Kidney tubule cell (primary cell): Measurements from ENCODE around the gene CACNB4.
A peak's percentile ranks its signal among the peaks of the same experiment; 100 is the strongest.

Source experiments
- DNase-seq: peaks from one replicate; pipeline ENCODE4 v3.0.0-alpha.2; 2018; ENCODE audit warnings: low spot score

CACNB4 gene

DNA sequence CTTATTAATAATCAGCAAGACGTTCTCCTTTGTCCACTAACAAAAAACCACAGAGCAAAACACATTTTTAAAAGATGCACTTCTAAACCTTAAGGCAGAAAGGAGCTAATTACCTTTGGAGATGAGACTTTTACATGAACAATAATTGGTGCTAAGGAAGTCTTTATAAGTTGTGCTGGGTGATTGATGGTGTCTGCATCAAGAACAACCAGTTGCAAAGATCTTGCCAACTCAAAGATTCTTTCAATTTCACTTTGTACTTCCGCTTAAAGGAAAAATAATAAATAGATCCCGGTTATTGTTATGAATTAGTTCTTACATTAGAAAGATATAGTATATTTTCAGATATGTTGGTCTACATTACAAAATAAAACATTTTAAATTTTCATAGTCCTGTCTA is 243.7 kb downstream of the CACNB4 start:
- no peak for DNase-seq

DNA sequence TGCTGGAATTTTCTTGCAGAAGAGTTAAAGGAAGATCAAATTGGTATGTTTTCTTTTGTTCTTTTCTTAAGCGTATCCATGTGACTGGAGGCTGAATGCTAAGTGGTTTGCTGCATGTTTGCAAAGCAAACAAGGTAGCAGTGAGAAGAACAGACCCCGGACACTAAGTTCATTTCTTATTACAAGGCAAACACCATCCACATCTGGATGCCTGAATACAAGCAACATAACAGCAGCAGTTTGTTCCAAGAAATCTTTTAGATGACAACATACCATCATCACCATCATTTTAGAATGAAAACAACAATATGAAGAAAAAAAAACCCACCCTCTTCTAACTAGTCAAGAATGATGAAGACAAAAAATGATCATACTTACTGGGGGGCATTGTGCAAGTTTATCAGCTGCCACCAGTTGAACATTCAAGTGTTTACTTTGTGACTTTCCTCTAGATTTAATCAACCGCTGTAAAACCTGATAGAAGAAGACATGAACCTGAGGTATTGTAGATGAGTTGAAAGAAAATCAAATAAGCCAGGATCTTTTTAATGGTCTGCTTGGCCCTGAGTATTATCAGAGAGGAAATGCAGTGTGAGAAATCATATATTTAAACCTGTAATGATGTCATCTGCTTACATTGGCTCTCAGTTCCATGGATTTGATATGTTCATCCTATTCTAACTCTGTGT is 245.6 kb downstream of the CACNB4 start:
- peak; percentile 3 for DNase-seq

DNA sequence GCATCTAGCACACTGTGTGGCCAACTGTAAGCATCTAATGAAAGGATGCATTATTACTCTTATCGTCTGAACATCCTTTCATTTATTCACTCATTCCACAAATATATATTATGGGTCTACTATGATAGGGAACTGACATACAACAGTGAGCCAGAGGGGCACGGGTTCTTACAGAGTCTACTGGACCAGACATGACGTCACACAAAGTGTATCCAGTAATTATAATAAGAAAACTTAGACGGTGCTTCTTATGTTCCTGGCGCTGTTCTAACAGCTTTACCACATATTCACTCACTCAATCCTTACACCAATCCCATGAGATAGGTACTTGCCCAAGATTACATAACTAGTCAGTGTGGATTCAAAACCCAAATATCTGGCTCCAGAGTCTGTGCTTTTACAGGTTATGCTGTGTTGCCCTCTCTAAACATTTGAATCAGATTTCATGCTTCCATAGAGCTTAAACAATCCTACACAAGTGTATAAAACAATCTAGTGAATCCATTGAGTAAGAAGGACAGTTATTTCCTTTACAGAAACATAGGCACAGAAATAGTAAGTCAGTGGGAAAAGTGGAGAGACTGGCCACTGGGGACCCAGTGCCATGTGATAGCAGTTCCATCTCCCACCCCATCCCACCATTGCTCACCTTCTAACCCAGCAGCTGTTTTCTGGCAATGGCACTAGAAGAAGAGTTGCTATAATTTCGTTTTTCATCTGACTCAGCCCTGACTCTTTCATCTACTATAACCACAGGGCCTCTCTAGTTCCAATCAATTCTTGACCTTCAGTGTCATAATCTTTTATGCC is 246.4 kb downstream of the CACNB4 start:
- DNase-seq, result peak; percentile 26

- DNase-seq, result peak; percentile 83
Observed at GRCh38 chr2:151851761-151852160, 247.1 kb downstream of the CACNB4 start.

DNA sequence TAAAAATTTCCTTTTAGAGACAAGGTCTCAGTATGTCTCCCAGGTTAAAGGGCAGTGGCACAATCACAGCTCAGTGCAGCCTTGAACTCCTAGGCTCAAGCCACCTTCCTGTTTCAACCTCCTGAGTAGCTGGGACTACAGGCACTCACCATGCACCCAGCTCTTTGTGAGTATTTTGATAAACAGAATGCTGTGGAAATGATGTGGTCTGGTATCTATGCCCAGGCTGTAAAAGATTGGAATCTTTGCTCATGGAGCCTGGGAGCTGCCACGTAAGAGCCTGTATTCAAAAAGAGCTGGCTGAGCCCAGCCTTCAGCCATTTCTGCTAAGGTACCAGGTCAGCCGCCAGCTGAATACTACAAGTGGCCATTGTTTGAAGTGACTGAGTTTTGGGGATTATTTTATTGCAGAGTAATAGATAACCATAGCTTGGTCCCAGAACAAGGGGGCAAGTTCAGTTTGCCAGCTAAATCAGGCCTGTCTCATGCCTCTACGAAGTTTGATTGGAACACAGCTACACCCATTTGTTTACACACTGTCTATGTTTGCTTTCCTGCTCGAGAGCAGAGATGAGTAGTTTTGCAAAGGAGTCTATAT is 249.3 kb downstream of the CACNB4 start:
- no peak for DNase-seq

DNA sequence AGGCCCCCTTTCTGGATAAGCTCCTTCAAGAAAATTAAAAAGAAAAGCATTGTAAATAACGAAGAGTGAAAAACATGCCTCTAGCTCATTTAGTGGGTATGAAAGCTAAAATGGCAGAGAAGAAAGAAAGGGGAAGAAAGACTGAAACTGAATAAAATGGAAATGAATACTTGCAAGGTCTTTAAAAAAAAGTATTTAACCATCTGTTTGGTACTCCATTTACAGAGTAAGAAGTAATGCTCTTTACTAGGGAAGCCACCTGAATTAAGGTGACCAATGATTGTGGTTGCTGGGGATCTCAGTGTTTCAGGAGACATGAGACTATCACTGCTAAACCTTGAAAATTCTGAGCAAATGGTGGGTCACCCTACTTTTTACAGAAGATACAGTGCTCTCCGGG is 253.0 kb downstream of the CACNB4 start:
- DNase-seq, result no peak

GRCh38 chr2:151845481-151845880 is 253.4 kb downstream of the CACNB4 start:
- DNase-seq, result no peak

DNA sequence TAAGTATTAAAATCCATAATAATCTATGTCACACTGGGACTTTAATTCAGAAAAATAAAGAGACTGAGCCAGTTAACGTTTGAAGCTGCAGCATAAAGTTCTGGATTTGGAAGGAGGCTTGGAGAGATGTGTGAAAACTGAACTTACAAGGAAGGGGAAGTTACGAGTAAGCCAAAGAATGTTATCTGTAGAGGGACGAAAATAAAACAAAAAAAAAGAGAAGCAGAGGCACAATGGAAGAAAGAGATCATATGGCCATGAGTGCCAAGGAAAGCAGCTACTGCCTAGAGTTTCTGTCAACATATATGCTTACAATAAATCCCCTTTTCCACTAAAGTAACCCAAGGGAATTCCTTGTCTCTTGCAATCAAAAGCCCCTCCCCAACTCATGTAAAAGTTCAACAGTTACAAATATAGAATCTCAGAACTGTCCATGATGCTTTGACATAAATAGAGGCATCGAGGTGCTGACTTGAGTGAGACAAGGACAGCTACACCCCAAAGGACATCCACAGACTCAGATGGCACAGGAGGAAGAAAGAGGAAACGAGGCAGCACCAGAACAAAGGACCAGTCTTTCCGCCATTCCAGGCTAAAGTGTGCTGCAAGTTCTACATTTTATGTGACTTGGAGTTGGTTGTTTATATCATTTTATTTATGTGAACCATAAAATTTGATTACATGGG is 254.5 kb downstream of the CACNB4 start:
- DNase-seq, result no peak

DNA sequence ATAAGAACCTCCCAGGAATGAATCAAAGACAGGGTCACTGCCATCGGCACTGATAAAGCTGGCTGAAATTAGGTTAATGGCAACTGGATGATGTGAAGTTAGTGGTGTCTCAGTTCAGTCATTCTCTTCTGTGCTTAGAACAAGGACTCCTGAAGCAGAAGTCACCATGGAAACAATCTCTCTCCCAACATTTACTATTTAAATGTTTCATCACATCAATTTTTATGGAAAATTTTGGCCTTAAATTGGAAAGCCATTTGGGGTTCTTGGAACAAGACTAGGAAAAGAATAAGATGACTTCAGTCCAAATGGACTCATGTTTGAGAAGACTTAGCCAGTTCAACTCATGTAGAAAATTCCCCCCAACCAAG is 255.2 kb downstream of the CACNB4 start:
- no peak for DNase-seq

DNA sequence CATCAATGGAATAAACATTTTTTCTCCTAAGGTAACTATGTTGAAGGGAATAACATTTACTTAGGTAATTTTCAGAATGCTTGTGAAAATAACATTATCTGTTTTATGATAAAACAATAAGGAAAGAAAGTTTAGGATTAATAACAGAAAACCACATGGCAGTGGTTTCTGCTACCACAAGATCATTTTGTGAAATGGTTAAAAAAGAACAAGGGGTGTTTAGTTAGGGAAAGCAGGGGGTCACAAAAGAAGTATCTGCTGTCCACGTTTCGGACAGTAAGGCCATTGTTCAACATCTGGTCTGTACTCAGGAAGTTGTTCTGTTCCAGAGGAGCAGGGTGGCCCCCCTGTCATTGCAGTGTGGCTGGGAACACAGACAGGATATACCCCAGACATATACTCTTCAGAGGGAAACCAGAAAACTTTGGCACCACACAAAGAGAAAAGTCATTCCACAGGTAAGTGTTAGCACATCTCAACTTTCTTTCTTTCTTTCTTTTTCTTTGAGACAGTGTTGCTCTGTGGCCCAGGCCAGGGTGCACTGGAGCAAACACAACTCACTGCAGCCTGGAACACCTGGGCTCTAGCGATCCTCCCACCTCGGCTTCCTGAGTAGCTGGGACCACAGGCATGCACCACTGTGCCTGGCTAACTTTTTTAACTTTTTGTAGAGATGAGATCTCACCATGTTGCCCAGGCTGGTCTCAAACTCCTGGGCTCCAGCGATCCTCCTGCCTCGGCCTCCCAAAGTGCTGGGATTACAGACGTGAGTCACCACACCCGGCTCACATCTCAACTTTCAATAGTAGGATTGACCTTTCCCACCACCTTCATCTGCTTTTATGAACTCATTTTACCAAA is 255.8 kb downstream of the CACNB4 start:
- peak; percentile 19 for DNase-seq

DNA sequence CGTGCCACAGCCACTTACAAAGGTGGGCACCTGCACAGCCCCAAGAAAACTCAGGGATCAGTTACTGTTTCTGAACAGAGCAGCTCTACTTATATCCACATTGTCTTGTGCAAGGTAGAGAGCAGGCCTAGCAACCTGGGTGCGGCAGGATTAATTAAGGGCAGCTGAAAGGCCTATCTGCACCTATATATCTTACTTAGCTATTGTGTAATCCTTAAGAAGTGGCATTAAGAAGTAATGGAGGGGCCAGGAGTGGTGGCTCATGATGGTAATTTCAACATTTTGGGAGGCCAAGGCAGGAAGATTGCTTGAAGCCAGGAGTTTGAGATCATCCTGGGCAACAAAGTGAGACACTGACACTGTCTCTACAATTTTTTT is 257.8 kb downstream of the CACNB4 start:
- DNase-seq, result no peak

DNA sequence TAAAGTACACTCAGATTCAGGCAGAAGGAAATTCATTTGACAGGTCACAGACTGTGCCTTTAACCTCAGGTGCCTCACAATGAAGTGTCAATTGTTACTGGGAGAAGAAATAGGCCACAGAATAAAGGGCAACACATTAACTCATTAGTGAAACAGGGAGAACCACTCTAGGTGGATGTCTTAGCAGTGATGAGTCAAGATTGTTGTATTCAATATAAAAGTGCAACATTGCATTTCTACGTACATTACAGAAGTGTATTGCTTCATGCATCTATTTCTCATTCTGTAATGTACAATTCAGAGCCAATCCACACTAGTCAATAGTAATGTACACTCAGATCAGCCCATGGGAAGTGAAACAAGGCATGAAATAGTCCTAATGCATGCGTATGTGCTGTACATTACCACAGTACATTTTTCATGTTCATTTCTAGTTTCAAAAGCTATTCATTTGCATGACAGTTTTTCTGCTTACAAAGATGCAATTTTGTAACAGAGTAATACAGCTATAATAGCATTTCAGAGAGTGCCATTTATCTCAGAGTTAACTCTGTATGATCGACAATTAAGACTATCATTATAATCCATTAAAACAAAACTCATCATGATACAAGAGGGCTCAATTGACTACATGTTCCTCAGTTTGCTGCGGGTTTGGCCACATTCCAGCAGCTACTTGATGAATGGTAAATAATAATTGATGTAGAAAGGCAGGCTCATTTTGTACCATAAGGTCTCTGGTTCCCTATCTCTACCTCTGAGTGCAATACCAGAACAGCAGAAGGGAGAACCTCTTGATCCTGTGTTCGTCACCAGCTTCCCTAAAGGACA is 258.4 kb downstream of the CACNB4 start:
- no peak for DNase-seq

DNA sequence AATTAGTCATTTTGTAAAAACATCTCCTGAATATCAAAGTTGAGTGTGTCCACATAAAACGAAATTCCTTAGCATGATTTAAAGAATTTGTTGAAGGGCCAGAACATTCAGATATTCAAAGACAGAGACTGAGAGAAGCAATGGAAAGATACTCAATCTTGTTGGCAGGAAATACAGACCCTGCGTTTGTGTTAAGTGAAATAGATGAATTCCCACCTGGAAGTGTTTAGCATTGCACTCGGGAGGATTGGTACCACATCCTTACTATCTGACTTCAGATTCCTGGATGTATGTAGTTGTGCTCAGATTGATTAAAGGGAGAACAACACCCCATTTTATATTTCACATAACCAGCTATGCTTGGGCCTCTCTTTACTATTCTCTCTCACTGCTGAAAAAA is 260.9 kb downstream of the CACNB4 start:
- no peak for DNase-seq

- no peak for DNase-seq
Observed at GRCh38 chr2:151833984-151834383, 264.9 kb downstream of the CACNB4 start.

DNA sequence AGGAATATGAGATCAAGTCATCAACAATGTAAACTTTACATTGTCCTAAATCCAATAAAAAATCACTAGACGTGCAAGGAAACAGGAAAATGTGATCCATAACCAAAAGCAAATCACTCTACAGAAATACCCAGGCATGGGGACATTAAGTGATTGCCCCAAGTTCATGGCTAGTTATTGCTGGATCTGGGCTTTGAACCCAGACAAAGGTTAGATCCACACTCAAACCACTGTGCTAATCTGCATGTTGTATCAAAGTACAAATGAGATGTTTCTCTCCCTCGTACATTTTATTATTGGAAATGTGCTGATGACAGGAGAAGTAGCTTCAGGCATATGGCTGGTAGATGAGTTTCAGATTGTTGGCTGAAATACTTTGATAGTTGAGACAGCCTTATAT is 267.9 kb downstream of the CACNB4 start:
- no peak for DNase-seq

- DNase-seq, result no peak
Observed at GRCh38 chr2:151828890-151829324, 269.9 kb downstream of the CACNB4 start.

DNA sequence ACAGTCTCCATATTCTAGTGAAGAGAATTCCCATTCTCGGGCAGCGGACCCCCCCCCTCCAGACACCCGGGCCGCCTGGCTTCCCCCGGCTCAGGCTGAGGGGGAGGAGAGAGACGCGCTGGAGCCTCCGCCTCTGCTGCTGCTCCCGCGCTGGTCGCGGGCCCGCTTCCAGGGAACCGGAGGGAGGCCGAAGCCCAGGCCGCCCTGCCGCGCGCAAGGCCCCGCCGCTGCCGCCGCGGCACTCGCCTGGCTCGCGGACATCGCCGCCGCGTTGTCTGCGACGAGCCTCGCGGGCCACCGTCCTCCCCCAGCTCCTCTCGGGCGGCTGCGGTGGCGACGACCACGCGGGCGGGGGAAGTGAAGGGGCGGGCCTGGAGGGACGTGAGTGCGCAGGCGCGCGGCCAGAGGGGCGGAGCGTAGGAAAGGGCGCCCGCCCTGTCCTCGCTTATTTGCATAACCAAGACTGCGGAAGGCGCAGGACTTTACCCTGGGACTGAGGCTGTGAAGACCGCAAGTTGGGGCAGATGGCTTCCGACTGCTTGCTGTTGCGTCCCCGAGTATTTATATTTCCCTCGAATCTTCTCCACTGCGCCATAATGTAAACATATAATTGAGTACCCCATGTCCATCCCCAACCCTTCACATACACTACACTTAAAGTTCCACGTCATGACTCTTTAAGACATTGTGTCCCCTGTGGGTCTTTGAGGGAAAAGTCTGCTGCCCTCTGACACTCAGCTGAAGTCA is 270.5 kb downstream of the CACNB4 start, which contains the start of gene ARL5A:
Gene ARL5A, minus strand, starts transcription at position 279 of the 747 bp plus-strand sequence. Its CDS starts 245 bp downstream, at position 34.
- peak; percentile 97 for DNase-seq

DNA sequence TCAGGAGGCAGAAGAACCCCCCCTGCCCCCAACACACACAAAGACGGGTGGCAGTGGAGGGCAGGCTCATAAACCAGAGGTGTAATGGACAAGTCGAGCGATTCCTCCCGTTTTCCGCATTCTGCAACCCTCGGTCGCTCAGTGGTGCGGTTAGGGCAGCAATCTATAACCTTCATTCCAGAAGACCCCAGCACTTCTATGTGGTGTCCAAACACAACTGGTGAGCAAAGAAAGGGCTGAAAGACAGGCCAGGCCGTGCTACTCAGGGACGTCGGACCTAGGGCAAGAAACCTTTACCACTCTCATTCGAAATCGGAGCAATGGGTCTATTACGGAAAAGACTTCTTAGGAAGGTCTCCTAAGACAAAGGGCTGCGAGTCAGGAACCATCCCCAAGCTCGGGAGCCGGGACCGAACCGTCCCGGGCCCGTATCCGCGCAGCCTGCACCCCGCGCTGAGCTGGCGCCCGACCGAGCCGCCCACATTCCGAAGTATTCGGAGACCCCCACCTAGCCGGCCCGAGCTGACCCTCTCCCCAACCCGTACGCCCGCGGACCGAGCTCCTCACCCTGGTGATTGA is 271.2 kb downstream of the CACNB4 start:
- peak; percentile 50 for DNase-seq

GRCh38 chr2:151826737-151827157 is 272.1 kb downstream of the CACNB4 start:
- peak; percentile 25 for DNase-seq
